Stimulated activated CD4-positive, alpha-beta T cell treated with anti-CD3 and anti-CD28 coated beads, Interleukin-2, amount 100 ng/mL, for 48 hours (primary cell): ENCODE results near the gene LDHB.
"Not testable (repeated sequence)": the region's sequence is repeated elsewhere in the genome, so short reads cannot be mapped to it uniquely, and the experiment has no call there.

Experiments
- DNase-seq, 2 donors: peaks; one replicate each; pipeline ENCODE4 v3.0.0-alpha.2; 2020

Gene LDHB

DNA sequence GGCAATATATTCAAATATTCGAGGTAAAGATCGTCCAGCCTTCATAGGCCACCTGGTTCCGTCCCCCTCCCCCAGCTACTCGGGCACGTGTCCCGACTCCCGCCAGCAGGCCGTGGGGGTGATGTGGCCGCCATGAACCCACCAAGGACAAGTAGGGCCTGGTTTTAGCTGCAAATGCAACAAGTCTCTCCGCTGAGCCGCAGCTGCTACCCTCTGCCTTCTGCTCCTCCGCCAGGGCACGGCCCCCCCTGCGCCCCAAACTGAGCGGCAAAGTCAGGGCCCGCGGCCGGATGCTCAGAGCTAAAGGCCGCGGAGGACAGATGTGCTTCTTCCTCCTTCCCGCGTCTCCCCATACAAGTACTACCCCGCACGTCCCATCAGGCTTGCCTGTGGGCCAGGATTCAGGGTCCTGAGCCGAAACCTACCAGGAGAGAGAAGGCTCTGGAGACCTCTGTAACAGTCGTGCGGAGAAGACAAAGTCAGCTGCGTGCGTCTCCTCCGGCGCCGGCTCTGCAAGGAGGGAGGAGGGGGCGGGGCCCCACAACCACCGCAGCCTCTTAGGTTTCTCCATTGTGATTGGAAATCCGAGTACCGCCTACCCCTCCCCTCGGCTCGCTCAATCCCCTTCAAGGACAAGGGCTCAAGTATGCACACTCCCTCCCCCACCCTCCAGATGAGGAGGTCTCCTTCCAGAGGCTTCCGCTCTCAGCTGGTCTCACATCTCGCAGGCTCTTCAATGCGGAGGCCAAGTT, at the start of gene LDHB:
Gene LDHB (minus strand): TSS at position 517 of the 752 bp plus-strand sequence. CDS start 3,171 bp downstream, outside the sequence.
- DNase-seq, result peak; percentile 84 to 88

GRCh38 chr12:21704847-21705246, 47.2 kb upstream of the LDHB start:
- DNase-seq, result no peak

- no peak for DNase-seq
Measured at GRCh38 chr12:21699851-21700250, 42.2 kb upstream of the LDHB start.

DNA sequence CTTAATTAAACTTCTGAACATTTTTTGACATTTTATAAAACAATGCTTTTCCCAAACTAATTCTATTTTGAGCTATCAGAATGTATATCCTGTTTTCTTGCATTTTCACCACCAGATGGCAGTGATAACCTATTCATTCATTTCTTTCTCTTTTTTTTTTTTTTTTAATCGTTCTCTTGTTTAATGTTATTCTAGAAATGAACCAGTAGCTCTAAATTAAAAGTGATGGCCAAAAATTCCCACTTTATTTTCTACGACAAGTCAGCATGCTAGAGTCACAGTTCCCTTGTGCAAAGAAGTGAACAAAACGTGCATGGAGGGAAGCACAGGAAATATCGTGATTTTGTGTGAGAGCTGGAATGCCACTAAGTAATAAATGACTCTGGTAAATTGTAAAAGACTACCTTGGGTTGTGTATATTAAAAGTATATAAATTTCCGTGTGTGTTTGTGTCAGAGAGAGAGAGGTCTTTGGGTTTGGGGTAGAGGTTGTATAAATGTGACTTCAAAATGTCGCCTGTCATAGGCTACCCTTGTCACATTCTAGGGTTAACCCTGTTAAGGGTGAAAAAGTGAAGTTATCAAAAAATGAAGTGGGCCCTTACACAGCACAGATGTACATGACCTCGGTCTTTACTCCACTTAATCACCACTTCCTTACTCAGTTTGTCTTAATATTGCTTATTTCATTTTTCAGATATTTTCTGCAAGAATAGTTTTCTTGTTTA, 40.4 kb upstream of the LDHB start:
- DNase-seq, result no peak

DNA sequence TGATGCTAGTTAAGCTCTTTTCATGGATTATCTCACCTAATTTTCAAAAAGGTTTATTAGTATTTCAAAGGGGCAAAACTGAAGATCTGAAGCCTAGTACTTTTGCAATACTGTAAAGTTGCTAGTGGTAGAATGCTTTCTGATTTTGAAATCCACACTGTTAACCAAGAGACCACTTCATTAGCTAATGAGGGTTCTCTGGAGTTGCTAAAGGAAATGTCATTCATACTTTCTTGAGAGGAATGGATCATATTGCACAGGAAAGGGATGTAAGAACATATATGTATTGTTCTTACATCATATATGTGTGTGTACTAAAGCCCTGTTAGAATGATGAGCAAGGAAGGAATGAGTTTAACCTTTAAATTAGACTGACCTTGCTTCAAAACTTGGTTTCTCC, 39.0 kb upstream of the LDHB start:
- DNase-seq, result no peak

DNA sequence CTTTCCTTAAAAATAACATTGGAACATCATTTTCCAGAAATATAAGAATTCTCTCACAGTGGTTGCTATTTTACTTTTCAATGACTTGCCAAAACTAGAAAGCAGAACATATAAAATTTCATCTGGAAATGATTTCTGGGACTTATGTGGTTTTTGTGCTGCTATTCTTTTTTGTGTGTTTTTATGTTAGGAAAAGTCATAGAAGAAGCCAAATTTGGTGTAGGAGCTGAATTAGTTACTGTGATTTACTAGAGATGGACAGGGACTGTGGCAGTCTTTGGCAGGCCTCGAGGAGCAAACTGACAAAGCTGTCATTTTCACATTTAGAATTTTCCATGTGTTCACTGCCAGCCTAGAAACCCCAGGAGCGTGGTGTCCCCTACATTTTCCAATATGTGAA, 38.3 kb upstream of the LDHB start:
- DNase-seq, result no peak

DNA sequence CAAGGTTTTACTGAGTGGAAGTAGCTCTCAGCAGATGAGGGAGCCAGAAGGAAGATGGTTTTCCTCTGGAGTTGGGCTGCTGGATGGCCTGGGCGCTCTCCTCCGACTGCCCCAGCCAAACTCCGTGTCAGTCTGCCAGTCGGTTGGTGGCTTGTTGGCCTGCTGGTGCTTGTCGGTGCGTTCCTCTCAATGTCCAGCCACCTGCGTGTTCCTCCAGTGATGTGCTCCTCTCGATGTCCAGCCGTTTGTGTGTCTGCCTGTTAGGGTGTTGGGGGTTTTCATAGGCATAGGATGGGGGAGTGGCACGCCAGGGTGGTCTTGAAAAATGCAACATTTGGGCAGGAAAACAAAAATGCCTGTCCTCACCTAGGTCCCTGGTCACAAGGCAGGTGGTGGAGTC, 37.0 kb upstream of the LDHB start:
- DNase-seq, result no peak

GRCh38 chr12:21691515-21691914, 33.9 kb upstream of the LDHB start:
- no peak for DNase-seq

DNA sequence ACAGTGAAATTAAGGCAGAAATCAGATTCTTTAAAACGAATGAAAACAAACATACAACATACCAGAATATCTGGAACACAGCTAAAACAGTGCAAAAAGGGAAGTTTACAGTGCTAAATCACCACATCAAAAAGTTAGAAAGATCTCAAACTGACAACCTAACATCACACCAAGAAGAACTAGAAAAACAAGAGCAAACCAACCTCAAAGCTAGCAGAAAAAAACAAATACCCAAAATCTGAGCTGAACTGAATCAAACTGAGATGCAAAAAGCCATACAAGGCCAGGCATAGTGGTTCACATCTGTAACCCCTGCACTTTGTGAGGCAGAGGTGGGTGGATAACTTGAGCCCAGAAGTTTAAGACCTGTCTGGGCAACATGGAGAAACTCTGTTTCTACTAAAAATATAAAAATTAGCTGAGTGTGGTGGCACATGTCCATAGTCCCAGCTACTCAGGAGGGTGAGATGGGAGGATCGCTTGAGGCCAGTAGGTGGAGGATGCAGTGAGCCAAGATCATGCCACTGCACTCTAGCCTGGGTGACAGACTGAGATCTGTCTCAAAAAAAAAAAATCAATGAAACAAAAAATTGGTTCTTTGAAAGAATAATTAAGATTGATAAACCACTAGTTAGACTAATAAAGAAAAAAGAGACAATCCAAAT, 33.2 kb upstream of the LDHB start:
- DNase-seq, result no peak

GRCh38 chr12:21683115-21683514, 25.5 kb upstream of the LDHB start:
- no peak for DNase-seq

- DNase-seq, result no peak
Measured at GRCh38 chr12:21678959-21679358, 21.3 kb upstream of the LDHB start.

DNA sequence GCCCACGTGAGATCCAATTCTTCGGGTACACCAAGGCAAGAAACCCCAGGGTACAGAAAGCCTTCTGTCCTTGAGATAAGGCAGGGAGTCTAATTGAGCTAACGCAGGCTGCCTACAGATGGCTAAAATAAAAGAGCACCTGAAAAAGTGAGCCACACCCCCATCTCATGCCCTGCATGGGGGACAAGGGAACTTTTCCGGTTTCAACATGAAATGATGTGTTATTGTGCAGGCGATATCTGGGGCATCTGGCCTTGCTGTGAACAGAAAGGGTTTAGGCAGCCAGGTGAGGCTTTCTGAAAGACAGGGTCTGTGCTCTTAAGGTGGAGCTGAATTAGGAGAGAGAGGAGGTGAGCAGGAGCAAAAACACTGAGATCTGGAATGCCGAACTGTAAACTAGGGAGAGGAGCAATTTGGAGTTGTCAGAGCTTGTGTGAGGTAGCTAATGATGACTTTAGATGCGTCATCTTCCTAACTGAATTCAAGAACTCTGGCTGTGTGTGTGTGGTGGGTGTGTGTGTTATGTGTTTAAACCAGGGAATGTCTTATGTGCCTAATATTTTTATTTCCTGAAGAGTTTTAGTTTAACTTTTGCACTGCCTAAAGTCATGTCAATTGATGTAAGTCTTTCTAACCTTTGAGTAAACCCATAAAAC, 20.1 kb upstream of the LDHB start:
- no peak for DNase-seq

DNA sequence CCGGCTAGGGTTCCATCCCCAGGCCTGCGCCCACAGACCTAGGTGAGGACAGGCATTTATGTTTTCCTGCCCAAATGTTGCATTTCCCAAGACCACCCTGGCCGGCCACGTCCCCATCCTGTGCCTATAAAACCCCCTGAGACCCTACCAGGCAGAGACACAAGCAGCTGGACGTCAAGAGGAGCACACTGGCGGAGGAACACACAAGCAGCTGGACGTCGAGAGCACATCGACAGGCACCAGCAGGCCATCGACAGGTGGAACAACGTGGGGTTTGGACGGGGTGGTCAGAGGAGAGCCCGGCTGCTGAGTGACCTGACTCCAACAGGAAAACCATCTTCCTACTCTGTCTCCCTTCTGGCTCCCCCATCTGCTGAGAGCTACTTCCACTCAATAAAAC, 19.6 kb upstream of the LDHB start:
- DNase-seq, result no peak

DNA sequence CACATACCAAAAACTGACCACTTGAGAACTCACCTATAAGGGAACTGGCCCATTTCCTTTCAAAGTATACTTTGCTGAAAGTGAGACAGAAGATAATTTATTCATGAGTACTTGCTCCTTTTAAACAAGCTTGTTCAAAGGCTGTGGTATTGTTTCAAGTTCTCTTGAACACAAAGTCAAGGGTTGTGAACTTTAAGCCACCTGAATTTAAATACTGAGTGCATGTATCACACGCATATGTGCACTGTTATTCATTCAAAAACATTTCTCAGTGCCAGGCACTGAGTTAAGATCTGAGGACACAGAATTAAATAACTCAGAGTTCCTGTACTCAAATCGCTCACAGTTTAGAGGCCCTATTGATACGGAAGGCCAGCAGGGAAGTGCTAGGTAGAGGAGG, 19.1 kb upstream of the LDHB start:
- DNase-seq, result no peak

DNA sequence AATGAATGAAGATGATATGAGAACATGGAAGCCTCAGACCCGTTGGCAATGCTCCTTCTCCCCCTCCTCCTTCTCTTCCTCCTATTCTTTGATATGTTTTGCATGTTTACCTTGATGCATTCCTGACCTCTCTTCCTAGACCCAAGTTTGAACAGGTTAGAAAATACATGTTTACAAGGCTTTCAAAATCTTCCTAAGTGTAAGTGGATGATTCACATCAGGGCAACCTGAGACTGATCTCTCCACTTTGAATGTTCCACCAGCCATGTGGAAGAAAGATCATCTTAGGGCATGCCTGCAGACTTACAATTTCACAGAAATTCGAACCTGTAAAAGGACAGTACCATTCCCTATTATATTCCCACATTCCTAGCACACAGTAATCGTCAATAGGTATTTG, 18.0 kb upstream of the LDHB start:
- DNase-seq, result no peak

GRCh38 chr12:21675096-21675495, 17.5 kb upstream of the LDHB start:
- no peak for DNase-seq

DNA sequence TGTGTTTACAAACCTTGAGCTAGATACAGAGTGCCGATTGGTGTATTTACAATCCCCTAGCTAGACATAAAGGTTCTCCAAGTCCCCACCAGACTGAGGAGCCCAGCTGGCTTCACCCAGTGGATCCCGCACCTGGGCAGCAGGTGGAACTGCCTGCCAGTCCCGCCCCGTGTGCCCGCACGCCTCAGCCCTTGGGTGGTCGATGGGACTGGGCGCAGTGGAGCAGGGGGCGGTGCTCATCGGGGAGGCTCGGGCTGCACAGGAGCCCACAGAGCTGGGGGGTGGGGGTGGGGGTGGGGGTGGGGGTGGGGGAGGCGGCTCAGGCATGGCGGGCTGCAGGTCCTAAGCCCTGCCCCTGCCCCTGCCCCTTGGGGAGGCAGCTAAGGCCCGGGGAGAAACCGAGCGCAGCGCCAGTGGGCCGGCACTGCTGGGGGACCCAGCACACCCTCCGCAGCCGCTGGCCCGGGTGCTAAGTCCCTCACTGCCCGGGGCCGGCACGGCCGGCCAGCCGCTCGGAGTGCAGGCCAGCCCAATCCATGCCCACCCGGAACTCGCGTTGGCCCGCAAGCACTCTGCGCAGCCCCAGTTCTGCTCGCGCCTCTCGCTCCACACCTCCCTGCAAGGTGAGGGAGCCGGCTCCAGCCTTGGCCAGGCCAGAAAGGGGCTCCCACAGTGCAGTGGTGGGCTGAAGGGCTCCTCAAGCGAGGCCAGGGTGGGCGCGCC, 16.3 kb upstream of the LDHB start:
- not testable (repeated sequence) for DNase-seq

GRCh38 chr12:21672146-21672545, 14.5 kb upstream of the LDHB start:
- DNase-seq, result no peak

DNA sequence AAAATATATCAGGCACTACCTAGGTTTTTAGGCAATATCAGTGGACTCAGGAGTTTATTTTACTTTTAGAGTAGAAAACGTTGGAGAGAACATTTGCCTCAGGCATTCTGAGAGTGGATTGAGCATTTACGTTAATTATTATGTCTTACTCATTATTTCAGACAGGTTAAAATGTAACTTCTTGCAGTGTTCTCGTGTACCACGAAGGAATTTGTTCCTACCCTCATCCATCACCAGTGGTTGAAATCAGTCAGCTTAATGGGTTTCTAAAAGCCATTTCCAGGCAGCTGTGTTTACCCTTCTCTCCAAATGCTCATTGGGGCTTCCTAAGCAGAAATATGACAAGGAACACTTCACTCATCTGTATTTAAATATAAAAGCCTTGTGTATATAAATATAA, 9.1 kb upstream of the LDHB start:
- DNase-seq, result no peak

DNA sequence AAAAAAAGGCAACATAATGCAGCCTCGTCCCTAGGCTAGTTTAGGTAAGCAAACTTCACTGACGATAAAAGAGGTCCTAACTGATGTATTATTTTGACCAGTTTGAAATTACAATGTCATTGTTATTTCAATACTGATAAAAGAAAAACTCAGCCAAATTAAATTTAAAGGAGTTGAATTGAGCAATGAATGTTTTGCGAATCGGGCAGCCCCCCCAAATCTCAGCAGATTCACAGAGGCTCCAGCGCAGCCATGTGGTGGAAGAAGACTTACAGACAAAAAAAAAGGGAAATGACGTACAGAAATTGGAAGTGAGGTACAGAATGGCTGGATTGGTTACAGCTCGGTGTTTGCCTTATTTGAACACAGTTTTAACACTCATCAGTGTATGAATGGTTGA, 8.2 kb upstream of the LDHB start:
- no peak for DNase-seq

DNA sequence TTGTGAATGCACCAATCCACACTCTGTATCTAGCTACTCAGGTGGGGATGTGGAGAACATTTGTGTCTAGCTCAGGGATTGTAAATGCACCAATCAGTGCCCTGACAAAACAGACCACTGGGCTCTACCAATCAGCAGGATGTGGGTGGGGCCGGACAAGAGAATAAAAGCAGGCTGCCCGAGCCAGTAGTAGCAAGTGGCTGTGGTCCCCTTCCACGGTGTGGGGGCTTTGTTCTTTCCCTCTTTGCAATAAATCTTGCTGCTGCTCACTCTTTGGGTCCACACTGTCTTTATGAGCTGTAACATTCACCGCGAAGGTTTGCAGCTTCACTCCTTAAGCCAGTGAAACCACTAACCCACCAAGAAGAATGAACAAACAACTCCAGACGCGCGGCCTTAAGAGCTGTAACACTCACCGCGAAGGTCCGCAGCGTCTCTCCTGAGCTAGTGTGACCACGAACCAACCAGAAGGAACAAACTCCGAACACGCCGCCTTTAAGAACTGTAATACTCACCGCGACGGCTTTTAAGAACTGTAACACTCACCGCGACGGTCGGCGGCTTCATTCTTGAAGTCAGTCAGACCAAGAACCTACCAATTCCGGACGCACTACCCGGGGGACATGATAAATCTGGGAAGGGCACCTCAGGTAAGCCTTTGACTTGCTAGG, 4.6 kb upstream of the LDHB start:
- no peak for DNase-seq

DNA sequence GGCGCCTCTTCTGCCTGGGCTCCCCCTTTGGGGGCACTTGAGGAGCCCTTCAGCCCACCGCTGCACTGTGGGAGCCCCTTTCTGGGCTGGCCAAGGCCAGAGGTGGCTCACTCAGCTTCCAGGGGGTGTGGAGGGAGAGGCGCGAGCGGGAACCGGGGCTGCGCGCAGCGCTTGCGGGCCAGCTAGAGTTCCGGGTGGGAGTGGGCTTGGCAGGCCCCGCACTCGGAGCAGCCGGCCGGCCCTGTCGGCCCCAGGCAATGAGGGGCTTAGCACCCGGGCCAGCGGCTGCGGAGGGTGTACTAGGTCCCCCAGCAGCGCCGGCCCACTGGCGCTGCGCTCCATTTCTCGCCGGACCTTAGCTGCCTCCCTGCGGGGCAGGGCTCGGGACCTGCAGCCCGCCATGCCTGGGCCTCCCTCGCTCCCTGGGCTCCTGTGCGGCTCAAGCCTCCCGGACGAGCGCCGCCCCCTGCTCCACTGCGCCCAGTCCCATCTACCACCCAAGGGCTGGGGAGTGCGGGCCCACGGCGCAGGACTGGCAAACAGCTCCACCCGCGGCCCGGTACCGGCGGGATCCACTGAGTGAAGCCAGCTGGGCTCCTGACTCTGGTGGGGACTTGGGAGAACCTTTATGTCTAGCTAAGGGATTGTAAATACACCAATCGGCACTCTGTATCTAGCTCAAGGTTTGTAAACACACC, 3.9 kb upstream of the LDHB start:
- DNase-seq, result not testable (repeated sequence)
